CMK (cell line): ENCODE measurements around the gene SRMS.
"Not testable (repeated sequence)": the region's sequence is repeated elsewhere in the genome, so short reads cannot be mapped to it uniquely, and the experiment has no call there.

Experiments used
- DNase-seq: peaks from one replicate; pipeline ENCODE4 v3.0.0-alpha.2; 2010; ENCODE audit warnings: low read depth

SRMS gene

GRCh38 chr20:63578224-63579016 is 30.9 kb upstream of the SRMS start:
- DNase-seq = no peak

- DNase-seq = no peak
Observed at GRCh38 chr20:63577317-63577894, 29.9 kb upstream of the SRMS start.

GRCh38 chr20:63576311-63576710 is 28.8 kb upstream of the SRMS start:
- no peak for DNase-seq

- DNase-seq = no peak
Observed at GRCh38 chr20:63574829-63575743, 27.5 kb upstream of the SRMS start.

GRCh38 chr20:63574156-63574828 is 26.7 kb upstream of the SRMS start, which contains the start of gene HELZ2:
HELZ2 (minus strand) TSS chr20:63574239; CDS start chr20:63572385, 1,854 bp downstream.
- no peak for DNase-seq

- DNase-seq = no peak
Observed at GRCh38 chr20:63573647-63574131, 26.1 kb upstream of the SRMS start.

GRCh38 chr20:63572788-63573646 is 25.5 kb upstream of the SRMS start:
- no peak for DNase-seq

GRCh38 chr20:63572071-63572787 is 24.7 kb upstream of the SRMS start:
- no peak for DNase-seq

- DNase-seq = not testable (repeated sequence)
Observed at GRCh38 chr20:63571087-63571478, 23.5 kb upstream of the SRMS start.

- DNase-seq = no peak
Observed at GRCh38 chr20:63570281-63571086, 22.9 kb upstream of the SRMS start.

- no peak for DNase-seq
Observed at GRCh38 chr20:63568986-63569949, 21.7 kb upstream of the SRMS start.

GRCh38 chr20:63568170-63568981 is 20.8 kb upstream of the SRMS start:
- peak; percentile 37 for DNase-seq

- peak; percentile 82 for DNase-seq
Observed at GRCh38 chr20:63567386-63568169, 20.0 kb upstream of the SRMS start.

- DNase-seq = peak; percentile 71
Observed at GRCh38 chr20:63567136-63567385, 19.5 kb upstream of the SRMS start.

- DNase-seq = no peak
Observed at GRCh38 chr20:63566395-63567135, 19.0 kb upstream of the SRMS start.
